Astrocyte of the cerebellum (primary cell): ENCODE measurements around the gene AKT1.

Source experiments
- DNase-seq: peaks from one replicate; pipeline ENCODE4 v3.0.0-alpha.2; 2011; ENCODE audit warnings: low read depth
- H3K4me3 ChIP-seq: 2 replicates; pipeline ENCODE4 v1.5.1; 2011; ENCODE audit warnings: mild to moderate bottlenecking, low read depth, low read length, moderate library complexity
- CTCF ChIP-seq: IDR thresholded peaks from 2 replicates; pipeline ENCODE4 v1.5.1; 2012; ENCODE audit warnings: low read length, low read depth, moderate library complexity, mild to moderate bottlenecking; ENCODE audit errors: missing control alignments
- in situ Hi-C: cut with HindIII; loops from 2 replicates; pipeline ENCODE4 v1.10.0; 2017; ENCODE audit warnings: low sequenced_read_pairs

AKT1 gene

GRCh38 chr14:104734601-104734990 lies 61.0 kb downstream of the AKT1 start:
- H3K4me3 ChIP-seq = no peak overlapping the region
- TF ChIP-seq CTCF = no peak
- DNase-seq = no peak
- in situ Hi-C loops = no loop called here

GRCh38 chr14:104734051-104734587 lies 61.4 kb downstream of the AKT1 start:
- no peak overlapping the region for H3K4me3 ChIP-seq
- TF ChIP-seq CTCF = no peak
- in situ Hi-C loops = no loop called here
- DNase-seq = no peak

GRCh38 chr14:104732931-104733681 lies 62.4 kb downstream of the AKT1 start:
- no peak for DNase-seq
- in situ Hi-C loops = no loop called here
- no peak overlapping the region for H3K4me3 ChIP-seq
- no peak for TF ChIP-seq CTCF

GRCh38 chr14:104732355-104732804 lies 63.2 kb downstream of the AKT1 start:
- no peak overlapping the region for H3K4me3 ChIP-seq
- TF ChIP-seq CTCF = no peak
- in situ Hi-C loops = no loop called here
- no peak for DNase-seq

GRCh38 chr14:104731320-104732294 lies 63.9 kb downstream of the AKT1 start:
- TF ChIP-seq CTCF = peak; percentile 55
- no peak overlapping the region for H3K4me3 ChIP-seq

GRCh38 chr14:104730487-104730886 lies 65.1 kb downstream of the AKT1 start:
- in situ Hi-C loops = no loop called here

More at GRCh38 chr14:104731320-104732294, 63.9 kb downstream of the AKT1 start:
- no peak for DNase-seq
- in situ Hi-C loops = no loop called here

More at GRCh38 chr14:104730487-104730886, 65.1 kb downstream of the AKT1 start:
- DNase-seq = no peak
- H3K4me3 ChIP-seq = no peak overlapping the region
- TF ChIP-seq CTCF = no peak
